ENCODE measurements around the gene RAD51AP2.

DNA sequence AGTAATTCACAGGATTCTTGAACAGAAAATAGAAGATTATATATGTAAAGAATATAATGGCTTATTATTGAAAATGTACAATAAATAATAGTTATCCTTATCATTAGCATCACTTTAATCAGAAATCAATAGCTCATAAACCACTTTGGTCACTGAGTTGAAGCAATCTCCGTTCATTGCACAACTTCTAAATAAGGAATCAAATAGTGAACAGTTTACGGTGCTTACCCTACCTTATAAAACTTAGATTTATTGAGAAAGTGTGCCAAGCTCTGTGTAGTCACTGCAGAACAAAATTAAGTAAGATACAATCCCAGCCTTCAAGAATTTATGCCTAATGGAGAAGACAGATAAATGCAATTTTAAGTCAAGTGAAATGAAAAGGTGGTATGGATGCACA lies 29.0 kb upstream of the RAD51AP2 start:
- TF ChIP-seq, protein P1, sequence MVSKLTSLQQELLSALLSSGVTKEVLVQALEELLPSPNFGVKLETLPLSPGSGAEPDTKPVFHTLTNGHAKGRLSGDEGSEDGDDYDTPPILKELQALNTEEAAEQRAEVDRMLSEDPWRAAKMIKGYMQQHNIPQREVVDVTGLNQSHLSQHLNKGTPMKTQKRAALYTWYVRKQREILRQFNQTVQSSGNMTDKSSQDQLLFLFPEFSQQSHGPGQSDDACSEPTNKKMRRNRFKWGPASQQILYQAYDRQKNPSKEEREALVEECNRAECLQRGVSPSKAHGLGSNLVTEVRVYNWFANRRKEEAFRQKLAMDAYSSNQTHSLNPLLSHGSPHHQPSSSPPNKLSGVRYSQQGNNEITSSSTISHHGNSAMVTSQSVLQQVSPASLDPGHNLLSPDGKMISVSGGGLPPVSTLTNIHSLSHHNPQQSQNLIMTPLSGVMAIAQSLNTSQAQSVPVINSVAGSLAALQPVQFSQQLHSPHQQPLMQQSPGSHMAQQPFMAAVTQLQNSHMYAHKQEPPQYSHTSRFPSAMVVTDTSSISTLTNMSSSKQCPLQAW (CRISPR knock-in tag; IDR thresholded peaks at IDR 0.05): no peak
- no peak for TF ChIP-seq EP300 (IDR thresholded peaks at IDR 0.05; ENCODE audit: low read depth in 2 of 2, low read length in 2 of 2)
- TF ChIP-seq EP300 (CRISPR knock-in tag; IDR thresholded peaks at IDR 0.05; ENCODE audit: borderline replicate concordance): no peak

All from HepG2 (cell line).